Stimulated activated CD4-positive, alpha-beta T cell treated with anti-CD3 and anti-CD28 coated beads, Interleukin-1b, Interleukin-23, amount 100 ng/mL, for 48 hours (primary cell): ENCODE measurements around the gene OR8H3.
"Not testable (repeated sequence)": the region's sequence is repeated elsewhere in the genome, so short reads cannot be mapped to it uniquely, and the experiment has no call there.

ENCODE experiments used
- DNase-seq: peaks from one replicate; pipeline ENCODE4 v3.0.0-alpha.2; 2020

The OR8H3 gene, protein sequence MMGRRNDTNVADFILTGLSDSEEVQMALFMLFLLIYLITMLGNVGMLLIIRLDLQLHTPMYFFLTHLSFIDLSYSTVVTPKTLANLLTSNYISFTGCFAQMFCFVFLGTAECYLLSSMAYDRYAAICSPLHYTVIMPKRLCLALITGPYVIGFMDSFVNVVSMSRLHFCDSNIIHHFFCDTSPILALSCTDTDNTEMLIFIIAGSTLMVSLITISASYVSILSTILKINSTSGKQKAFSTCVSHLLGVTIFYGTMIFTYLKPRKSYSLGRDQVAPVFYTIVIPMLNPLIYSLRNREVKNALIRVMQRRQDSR

DNA sequence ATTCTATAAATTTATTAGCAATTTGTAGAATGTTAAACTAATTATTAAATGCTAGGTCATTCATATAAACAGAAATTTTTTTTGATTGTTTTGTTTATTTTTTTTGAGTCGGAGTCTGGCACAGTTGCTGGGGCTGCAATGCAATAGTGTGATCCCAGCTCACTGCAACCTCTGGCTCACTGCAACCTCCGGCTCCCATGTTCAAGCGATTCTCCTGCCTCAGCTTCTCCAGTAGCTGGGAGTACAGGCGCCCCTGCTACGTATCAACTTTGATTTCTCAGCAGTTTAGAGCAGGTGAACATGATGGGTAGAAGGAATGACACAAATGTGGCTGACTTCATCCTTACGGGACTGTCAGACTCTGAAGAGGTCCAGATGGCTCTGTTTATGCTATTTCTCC, at the start of gene OR8H3:
TSS of gene OR8H3 (plus strand) at position 301 of the 400 bp plus-strand sequence. CDS start at position 301, 0 bp downstream.
- no peak for DNase-seq

DNA sequence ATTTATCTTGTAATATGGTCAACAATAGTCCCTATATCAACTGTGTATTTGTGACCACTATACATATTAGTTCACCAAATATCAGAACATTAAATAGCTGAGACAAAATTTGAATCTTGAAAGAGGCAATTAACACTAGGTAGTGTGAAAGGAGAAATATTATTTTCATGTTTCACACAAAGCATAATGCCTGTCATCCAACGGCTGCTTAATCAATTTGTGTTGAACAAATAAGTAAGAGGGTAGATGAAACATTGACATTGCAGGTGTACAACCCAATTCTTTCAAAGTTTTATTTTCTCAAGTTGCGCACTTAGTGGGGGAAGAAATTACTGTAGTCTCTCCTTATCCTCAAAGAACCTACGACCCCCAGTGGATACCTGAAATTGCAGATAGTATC, 32.5 kb upstream of the OR8H3 start:
- no peak for DNase-seq

DNA sequence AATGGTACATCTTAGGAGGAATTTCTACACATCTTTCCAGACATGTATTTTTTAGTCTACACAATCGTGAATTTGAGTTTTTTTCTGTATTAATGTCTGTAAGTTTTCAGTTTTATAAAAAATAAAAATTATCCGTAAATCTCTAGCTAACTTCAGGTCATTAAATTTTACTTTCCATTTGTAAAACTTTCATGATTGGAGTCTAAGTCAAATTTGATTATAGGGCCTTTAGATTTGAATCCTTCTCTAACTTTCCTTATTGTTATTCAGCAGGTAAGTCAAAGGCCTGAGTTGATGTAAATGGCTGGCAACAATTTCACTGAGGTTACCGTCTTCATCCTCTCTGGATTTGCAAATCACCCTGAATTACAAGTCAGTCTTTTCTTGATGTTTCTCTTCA, 29.2 kb upstream of the OR8H3 start, which contains the start of gene OR8I2:
TSS of gene OR8I2 (plus strand) at position 301 of the 400 bp plus-strand sequence. CDS start at position 301, 0 bp downstream.
- DNase-seq, result no peak

DNA sequence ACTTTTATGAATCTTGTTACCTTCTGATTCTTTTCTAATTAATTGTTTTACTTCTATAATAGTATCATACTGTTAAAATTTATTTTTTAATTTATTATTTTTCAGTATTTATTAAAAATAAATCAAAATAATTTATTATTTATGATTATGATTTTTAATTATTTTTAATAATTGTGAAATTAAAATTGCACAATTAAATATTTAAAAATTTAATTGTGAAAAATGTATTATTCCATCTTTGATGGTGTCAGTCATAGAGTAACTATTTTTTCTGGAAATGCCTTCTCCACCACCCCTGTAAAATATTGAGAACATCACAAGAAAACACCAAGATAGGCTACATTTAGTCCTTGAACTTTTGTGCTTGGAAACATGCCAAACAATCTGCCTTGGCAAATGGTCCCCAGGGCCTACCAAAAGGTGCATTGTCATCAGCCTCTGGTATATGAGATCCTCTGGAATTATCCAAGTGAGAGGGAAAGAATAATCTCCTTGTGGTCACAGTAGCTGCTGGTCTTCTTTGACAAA, 18.9 kb upstream of the OR8H3 start, which contains the start of gene OR8H2:
TSS of gene OR8H2 (plus strand) at position 478 of the 528 bp plus-strand sequence. CDS start 1,356 bp downstream, outside the sequence.
- DNase-seq, result no peak

DNA sequence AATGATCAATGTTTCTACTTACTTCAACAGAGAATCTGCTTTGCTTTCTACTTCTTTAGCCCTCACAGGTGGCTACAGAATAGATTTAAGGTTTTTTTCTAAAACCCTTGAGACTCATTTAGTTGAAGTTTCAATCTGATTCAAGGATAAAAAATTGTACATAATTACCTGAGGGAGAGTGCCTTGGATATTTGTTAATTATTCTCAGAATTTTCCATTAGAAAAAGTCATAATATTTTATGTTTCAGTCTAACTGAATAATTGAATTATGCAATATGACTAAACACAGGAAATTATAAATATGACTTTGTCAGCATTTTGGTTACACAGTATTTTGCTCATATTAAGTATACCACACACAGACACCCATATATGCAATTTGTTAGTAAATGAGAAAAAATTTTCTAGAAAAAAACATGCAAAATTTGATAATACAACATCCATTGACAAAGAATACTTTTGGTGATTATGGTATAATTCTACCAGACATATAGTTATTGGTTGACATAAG, 18.0 kb downstream of the OR8H3 start, which contains the start of gene OR8J3:
TSS of gene OR8J3 (minus strand) at position 51 of the 511 bp plus-strand sequence. CDS start 2,483 bp downstream, outside the sequence.
- no peak for DNase-seq

DNA sequence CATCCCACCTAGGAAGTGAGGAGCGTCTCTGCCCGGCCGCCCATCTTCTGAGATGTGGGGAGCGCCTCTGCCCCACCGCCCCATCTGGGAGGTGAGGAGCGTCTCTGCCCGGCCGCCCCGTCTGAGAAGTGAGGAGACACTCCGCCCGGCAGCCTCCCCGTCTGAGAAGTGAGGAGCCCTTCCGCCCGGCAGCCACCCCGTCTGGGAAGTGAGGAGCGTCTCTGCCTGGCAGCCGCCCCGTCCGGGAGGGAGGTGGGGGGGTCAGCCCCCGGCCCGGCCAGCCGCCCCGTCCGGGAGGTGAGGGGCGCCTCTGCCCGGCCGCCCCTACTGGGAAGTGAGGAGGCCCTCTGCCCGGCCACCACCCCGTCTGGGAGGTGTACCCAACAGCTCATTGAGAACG, 21.5 kb downstream of the OR8H3 start:
- DNase-seq, result not testable (repeated sequence)

DNA sequence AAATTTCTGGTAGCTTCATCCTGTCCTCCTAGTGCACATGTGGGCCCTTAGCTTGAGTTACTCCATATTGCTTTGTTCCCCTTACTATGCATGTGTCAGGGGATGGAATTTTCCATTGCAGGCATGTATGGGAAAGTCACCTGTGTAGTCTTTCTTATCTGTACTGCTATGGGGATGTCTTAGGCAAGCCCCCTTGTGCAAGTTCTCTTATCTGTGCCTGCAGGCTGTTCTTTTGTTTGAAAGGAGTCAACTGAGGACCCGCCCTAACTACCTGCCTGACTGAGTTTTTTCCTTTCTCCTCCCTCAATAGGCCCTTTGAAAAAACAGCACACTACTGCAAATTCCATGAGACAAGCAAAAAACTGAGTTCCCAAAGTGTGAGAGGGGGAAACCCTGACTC, 29.2 kb downstream of the OR8H3 start:
- no peak for DNase-seq

DNA sequence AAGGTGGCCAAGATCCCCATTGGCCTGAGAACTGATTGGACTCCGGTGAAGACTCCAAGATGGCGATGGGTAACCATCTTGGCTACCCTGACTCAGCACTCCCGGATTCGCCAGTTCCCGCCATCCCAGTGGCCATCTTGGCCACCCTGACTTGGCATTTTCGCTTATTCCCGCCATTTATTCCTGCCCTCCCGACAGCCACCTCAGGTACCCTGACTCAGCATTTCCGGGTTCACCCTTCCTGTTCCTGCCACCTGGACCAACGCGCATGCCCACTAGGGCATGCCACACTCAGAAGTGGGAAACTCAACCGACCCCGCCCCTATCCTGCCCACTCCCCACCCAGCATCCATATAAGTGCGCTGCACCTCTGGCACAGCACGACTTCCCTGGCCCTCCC, 30.2 kb downstream of the OR8H3 start:
- DNase-seq, result no peak

DNA sequence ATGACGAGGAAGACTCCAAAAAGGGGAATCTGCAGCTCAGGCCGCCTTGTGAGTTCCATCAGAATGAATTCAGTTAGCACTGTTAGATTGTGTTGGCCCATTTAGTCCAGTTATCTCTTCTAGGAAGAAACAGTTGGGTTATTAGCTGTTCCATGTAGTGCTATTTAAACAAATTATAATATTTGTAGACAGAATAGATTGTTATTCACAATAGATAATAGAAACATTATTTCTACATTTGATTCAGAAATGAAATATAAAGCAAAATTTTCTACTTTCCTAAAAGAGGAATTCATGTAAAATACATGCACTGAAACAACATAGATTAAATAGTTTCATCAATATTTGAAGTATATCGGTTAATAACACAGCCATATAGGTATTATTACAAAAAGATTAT, 38.0 kb downstream of the OR8H3 start, which contains the start of gene OR8K5:
TSS of gene OR8K5 (minus strand) at position 101 of the 400 bp plus-strand sequence. CDS start at position 101, 0 bp downstream.
- DNase-seq, result no peak

DNA sequence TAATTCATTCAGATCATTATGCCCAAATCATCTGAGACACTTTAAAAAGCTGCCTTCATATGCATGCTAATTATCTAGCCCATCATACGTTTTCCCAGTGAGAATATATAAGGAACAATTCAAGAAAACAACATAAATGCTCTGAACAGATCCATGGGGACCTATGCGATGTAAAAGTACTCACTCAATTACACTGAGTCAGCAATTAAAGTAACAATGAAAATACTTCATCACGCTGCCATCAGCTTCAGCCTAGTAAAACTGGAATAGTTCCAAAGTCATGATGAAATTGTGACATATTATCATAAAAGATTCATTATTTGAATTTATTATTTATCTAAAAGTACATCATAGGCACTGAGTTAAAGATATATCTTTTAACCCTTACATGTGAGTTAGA, 41.6 kb downstream of the OR8H3 start:
- no peak for DNase-seq

DNA sequence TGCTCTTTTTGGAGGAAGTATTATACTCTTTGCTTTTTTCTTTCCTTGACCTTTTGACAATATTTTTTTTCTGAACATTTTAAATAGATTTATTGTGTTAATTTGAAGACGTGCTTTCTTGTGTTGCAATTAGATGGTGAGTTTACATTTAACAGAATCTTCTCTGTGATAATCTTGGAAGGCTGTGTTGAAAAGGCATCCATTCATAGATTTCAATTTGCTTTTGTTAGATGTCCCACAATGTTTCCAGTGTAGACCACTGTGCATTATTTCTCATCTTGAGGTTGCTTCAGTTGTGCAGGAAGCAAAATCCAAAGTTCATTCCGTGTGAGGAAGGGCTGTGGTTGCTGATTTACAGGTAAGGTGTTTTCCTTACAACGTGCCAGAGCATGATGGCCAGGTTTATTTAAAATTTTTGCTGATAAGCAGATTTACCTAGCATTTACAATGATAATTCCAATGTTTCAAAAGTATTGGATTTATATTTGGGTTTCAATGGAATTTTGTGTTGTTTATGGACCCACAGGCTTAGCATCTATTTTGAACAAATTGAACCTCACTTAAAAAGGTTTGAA, 50.2 kb downstream of the OR8H3 start:
- DNase-seq, result no peak
